Natural killer cell (primary cell): ENCODE measurements around the gene TCF4. TPM values are rescaled to one million over a fixed set of nuclear protein-coding genes. Genes with fewer than 3 reads are reported as not detected.

Experiments
- ATAC-seq, 3 donors: fragments of 150-1000 bp in 2 of 3; fragments of 200-7000 bp in 1 of 3; cut with Tn5 transposase; 1 replicate in 1 of 3; 2 replicates in 2 of 3; pipeline ENCODE4 v1.10.0; 2021; ENCODE audit warnings: mild to moderate bottlenecking in 2 of 3, moderate library complexity in 2 of 3
- DNase-seq, 2 donors: peaks; one replicate each; pipeline versions ENCODE4 v3.0.0 to v3.0.0-alpha.2; 2013 to 2021; ENCODE audit warnings: mixed read lengths in 1 of 2
- H3K27ac ChIP-seq: one replicate; pipeline ENCODE4 v1.5.1; 2013; ENCODE audit warnings: mild to moderate bottlenecking, low read length
- H3K27me3 ChIP-seq: one replicate; pipeline ENCODE4 v1.6.1; 2013; ENCODE audit warnings: low read length; ENCODE audit not compliant: control insufficient read depth, insufficient read depth
- H3K36me3 ChIP-seq: one replicate; pipeline ENCODE4 v1.6.1; 2013; ENCODE audit warnings: low read length; ENCODE audit not compliant: control insufficient read depth, insufficient read depth
- H3K4me1 ChIP-seq: one replicate; pipeline ENCODE4 v1.6.1; 2013; ENCODE audit warnings: low read length; ENCODE audit not compliant: control insufficient read depth, insufficient read depth
- H3K4me3 ChIP-seq: one replicate; pipeline ENCODE4 v1.5.1; 2013; ENCODE audit warnings: low read length
- H3K9me3 ChIP-seq: one replicate; pipeline ENCODE4 v1.6.1; 2013; ENCODE audit warnings: low read length; ENCODE audit not compliant: control insufficient read depth, insufficient read depth
- H3K27ac Mint-ChIP-seq, 2 donors: one replicate each; pipeline ENCODE4 v1.8.0; 2022; ENCODE audit warnings: mild to moderate bottlenecking in 2 of 2, mixed read lengths in 2 of 2, moderate library complexity in 1 of 2
- H3K27me3 Mint-ChIP-seq, 2 donors: one replicate each; pipeline ENCODE4 v1.8.0; 2022; ENCODE audit warnings: low read depth in 2 of 2, mixed read lengths in 2 of 2
- H3K36me3 Mint-ChIP-seq: one replicate; pipeline ENCODE4 v1.8.0; 2022; ENCODE audit warnings: mixed read lengths
- H3K4me1 Mint-ChIP-seq, 2 donors: one replicate each; pipeline ENCODE4 v1.8.0; 2022; ENCODE audit warnings: mixed read lengths in 2 of 2
- H3K4me3 Mint-ChIP-seq: one replicate; pipeline ENCODE4 v1.8.0; 2022; ENCODE audit warnings: mild to moderate bottlenecking, moderate library complexity, mixed read lengths
- H3K9me3 Mint-ChIP-seq, 2 donors: one replicate each; pipeline ENCODE4 v1.8.0; 2022; ENCODE audit warnings: mixed read lengths in 2 of 2
- WGBS: methylation state at CpG from one replicate; pipeline ENCODE4 v1.1.7; 2013; ENCODE audit warnings: missing lambda C conversion rate; ENCODE audit not compliant: insufficient coverage; 5-methylcytosine and 5-hydroxymethylcytosine counted together
- intact Hi-C: fragments of 100-400 bp; cut with micrococcal nuclease; formaldehyde crosslinking; loops from one replicate; pipeline ENCODE4 v1.14.2; 2022
- total RNA-seq, 4 donors: library from RNA; stranded (reverse); fragments of 120-200 nt in 1 of 4; gene quantifications; one replicate each; pipeline versions ENCODE4 v1.2.3 to v1.2.4, GENCODE V29; 2013 to 2022
- TF ChIP-seq, protein P1 (sequence below): fragments of 200-600 bp; IDR thresholded peaks from one replicate; pipeline ENCODE4 v1.8.0; 2022; ENCODE audit warnings: antibody characterized with exemption

The TCF4 gene
- total RNA-seq, 3 donors from 2014 or later (not counting 1 experiment from before 2014, with no cell fraction given): 8.3 to 16.5 (median 9.0) TPM

DNA sequence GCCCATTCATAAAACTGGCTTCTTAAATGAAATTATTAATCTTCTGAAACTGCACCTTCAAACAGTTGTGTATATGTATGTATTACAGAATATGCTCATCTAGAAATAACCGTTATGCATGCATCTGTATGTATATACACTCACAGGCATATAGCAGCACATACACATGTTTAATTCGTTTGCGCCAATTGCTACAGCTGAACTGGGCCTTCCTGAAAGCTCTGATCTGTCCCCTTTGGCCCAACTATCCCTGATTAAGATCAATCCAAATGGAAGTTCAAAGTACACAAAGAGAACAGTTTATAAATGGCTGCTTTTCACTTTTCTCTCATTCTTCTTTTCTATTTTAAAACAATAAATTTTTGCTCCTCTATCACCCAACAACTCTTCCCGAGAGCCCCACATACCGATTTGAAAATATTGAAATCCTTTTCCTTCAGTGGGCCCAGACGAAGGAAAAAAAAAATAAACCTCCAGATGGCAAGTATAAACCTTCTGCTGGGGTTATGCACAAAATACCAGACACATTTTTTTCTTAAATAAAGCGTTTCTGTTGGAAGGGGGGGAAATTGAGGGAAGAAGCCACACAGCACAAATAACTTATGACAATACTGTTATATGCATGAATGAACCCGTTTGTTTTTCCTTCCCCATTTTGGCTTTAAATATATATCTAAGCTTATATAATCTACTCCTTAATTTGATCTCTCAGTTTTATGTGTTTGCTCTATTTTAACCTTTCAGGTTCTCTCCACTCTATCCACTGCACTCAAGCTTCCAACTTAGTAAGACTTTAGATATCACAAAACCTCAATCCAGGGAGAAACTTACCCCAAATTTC lies 267.3 kb downstream of the TCF4 start:
- no peaks in the 10 kb centered on the region for H3K9me3 ChIP-seq
- H3K27me3 ChIP-seq: peaks cover 3% of the 10 kb centered on the region
- Mint-ChIP-seq H3K9me3 (no peaks in the 10 kb centered on the region), H3K27me3 (peaks cover 1 to 9% of the 10 kb centered on the region in 2 donors), H3K36me3 (no peaks in the 10 kb centered on the region), H3K4me3 (peak overlapping the region; percentile 96), H3K4me1 (peaks cover 20 to 27% of the 10 kb centered on the region in 2 donors), H3K27ac (peak overlapping the region; percentile 2 to 66)
- intact Hi-C loops: no loop called here
- peak overlapping the region; percentile 59 for H3K27ac ChIP-seq
- no peak for DNase-seq
- 42% methylated on average over 6 of the region's 8 CpGs for WGBS
- H3K4me1 ChIP-seq: peaks cover 9% of the 10 kb centered on the region
- ATAC-seq: no peak
- TF ChIP-seq, protein P1, sequence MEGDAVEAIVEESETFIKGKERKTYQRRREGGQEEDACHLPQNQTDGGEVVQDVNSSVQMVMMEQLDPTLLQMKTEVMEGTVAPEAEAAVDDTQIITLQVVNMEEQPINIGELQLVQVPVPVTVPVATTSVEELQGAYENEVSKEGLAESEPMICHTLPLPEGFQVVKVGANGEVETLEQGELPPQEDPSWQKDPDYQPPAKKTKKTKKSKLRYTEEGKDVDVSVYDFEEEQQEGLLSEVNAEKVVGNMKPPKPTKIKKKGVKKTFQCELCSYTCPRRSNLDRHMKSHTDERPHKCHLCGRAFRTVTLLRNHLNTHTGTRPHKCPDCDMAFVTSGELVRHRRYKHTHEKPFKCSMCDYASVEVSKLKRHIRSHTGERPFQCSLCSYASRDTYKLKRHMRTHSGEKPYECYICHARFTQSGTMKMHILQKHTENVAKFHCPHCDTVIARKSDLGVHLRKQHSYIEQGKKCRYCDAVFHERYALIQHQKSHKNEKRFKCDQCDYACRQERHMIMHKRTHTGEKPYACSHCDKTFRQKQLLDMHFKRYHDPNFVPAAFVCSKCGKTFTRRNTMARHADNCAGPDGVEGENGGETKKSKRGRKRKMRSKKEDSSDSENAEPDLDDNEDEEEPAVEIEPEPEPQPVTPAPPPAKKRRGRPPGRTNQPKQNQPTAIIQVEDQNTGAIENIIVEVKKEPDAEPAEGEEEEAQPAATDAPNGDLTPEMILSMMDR: no peak
- no peaks in the 10 kb centered on the region for H3K36me3 ChIP-seq
- H3K4me3 ChIP-seq: peak overlapping the region; percentile 62

DNA sequence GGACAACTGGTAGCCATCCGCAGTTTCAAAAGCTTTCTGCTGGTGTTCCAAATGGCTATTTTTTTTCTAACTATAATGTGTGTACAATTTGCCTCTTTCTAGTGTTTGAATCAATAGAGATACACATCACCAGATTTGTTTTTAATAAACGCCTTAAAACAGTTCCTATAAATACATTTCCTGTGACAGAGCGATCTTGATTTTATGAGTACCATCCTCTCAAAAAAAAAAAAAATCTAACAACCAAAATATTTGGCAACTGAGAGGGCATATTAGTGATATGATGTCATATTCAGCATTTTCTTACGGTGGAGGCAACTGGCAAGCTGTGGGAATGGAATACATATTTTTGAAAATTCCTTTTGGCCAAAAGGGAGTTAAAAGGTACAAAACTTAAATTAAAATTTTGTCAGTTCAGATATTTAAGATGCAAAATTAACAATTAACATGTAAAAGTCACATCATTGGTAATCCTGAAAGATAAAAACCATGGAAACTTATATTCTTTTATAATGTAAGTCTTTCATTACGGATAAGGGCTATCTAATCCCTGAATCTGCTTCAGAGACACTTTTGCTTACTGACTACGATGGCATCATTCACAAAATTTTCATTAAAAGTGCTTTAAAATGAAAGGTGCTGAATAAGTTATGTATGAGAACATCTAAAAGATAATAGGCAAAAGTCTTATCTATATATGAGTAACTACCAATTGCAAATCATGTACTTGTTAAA lies 268.4 kb downstream of the TCF4 start:
- peaks cover 3% of the 10 kb centered on the region for H3K27me3 ChIP-seq
- H3K4me3 ChIP-seq: peak overlapping the region; percentile 62
- H3K36me3 ChIP-seq: no peaks in the 10 kb centered on the region
- H3K27ac ChIP-seq: no peak overlapping the region
- Mint-ChIP-seq H3K27me3 (peaks cover 5 to 9% of the 10 kb centered on the region in 2 donors), H3K27ac (peak overlapping the region in 1 of 2 donors; percentile 2), H3K4me3 (peak overlapping the region; percentile 96), H3K36me3 (no peaks in the 10 kb centered on the region), H3K9me3 (no peaks in the 10 kb centered on the region), H3K4me1 (peaks cover 20 to 27% of the 10 kb centered on the region in 2 donors)
- TF ChIP-seq, protein P1: no peak
- no peaks in the 10 kb centered on the region for H3K9me3 ChIP-seq
- H3K4me1 ChIP-seq: peaks cover 9% of the 10 kb centered on the region
- intact Hi-C loops: no loop called here
- no peak for ATAC-seq
- WGBS: 64% methylated on average over 2 of the region's 6 CpGs
- DNase-seq: no peak

DNA sequence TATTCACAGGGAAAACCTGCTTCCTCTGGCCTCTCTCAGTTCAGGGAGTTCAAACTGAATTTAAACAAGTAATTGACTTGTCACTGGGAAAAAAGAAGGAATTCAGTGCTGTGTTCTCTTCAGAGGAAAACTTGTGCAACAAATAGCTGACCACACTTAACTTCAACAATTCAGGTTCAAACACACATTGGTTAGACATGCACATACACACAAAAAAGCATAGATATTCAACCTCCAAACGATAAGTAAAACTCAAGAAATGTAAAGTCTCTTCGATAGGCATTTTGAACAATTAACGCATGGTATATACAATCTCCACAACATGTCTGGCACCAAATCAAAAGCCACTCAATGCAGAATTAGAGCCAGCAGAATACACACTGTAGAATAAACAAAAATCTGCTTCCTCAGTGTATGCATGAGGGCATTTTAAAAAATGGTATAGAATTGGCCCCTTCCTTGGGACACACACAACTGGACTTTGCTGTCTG lies 269.0 kb downstream of the TCF4 start:
- Mint-ChIP-seq H3K9me3 (no peaks in the 10 kb centered on the region), H3K36me3 (no peaks in the 10 kb centered on the region), H3K27ac (peak overlapping the region in 1 of 2 donors; percentile 2), H3K4me3 (peak overlapping the region; percentile 63), H3K27me3 (peaks cover 8 to 9% of the 10 kb centered on the region in 2 donors), H3K4me1 (peaks cover 20 to 27% of the 10 kb centered on the region in 2 donors)
- ATAC-seq (no peak), DNase-seq (no peak)
- H3K27ac ChIP-seq: no peak overlapping the region
- H3K4me3 ChIP-seq: no peak overlapping the region
- no peaks in the 10 kb centered on the region for H3K9me3 ChIP-seq
- 61% methylated on average over 3 of the region's 3 CpGs for WGBS
- H3K27me3 ChIP-seq: peaks cover 3% of the 10 kb centered on the region
- intact Hi-C loops: no loop called here
- peaks cover 9% of the 10 kb centered on the region for H3K4me1 ChIP-seq
- TF ChIP-seq, protein P1: no peak
- H3K36me3 ChIP-seq: no peaks in the 10 kb centered on the region
